A204.1 (cell line): ENCODE measurements around the gene ZFPM1.

Source experiments
- FAIRE-seq: peaks from 2 replicates; lab custom pipeline; 2012; peaks lifted over from hg19 to GRCh38; lab: Jason Lieb, UNC

ZFPM1 gene

GRCh38 chr16:88434353-88434690, 18.8 kb upstream of the ZFPM1 start:
- FAIRE-seq, result no peak

- no peak for FAIRE-seq
These were observed 18.3 kb upstream of the ZFPM1 start for GRCh38 chr16:88434746-88435145.

- FAIRE-seq, result no peak
These were observed 17.4 kb upstream of the ZFPM1 start for GRCh38 chr16:88435437-88436355.

- FAIRE-seq, result no peak
These were observed 16.3 kb upstream of the ZFPM1 start for GRCh38 chr16:88436796-88437195.

- no peak for FAIRE-seq
These were observed 15.6 kb upstream of the ZFPM1 start for GRCh38 chr16:88437367-88437964.

GRCh38 chr16:88438084-88438870, 14.8 kb upstream of the ZFPM1 start:
- FAIRE-seq, result no peak

GRCh38 chr16:88439016-88439415, 14.1 kb upstream of the ZFPM1 start:
- FAIRE-seq, result no peak

- FAIRE-seq, result no peak
These were observed 13.4 kb upstream of the ZFPM1 start for GRCh38 chr16:88439706-88440105.

- FAIRE-seq, result no peak
These were observed 13.0 kb upstream of the ZFPM1 start for GRCh38 chr16:88440111-88440510.

- no peak for FAIRE-seq
These were observed 12.2 kb upstream of the ZFPM1 start for GRCh38 chr16:88440686-88441405.

GRCh38 chr16:88441460-88441859, 11.6 kb upstream of the ZFPM1 start:
- no peak for FAIRE-seq

- no peak for FAIRE-seq
These were observed 10.7 kb upstream of the ZFPM1 start for GRCh38 chr16:88442383-88442726.

GRCh38 chr16:88442727-88443576, 10.1 kb upstream of the ZFPM1 start:
- no peak for FAIRE-seq

- FAIRE-seq, result no peak
These were observed 8.1 kb upstream of the ZFPM1 start for GRCh38 chr16:88444826-88445582.

GRCh38 chr16:88445583-88445960, 7.5 kb upstream of the ZFPM1 start:
- FAIRE-seq, result no peak

- no peak for FAIRE-seq
These were observed 7.0 kb upstream of the ZFPM1 start for GRCh38 chr16:88446061-88446460.

- no peak for FAIRE-seq
These were observed 6.3 kb upstream of the ZFPM1 start for GRCh38 chr16:88446736-88447135.

- no peak for FAIRE-seq
These were observed 5.2 kb upstream of the ZFPM1 start for GRCh38 chr16:88447881-88448280.

GRCh38 chr16:88448461-88449266, 4.4 kb upstream of the ZFPM1 start:
- FAIRE-seq, result no peak

- FAIRE-seq, result no peak
These were observed 3.9 kb upstream of the ZFPM1 start for GRCh38 chr16:88449267-88449561.
